ENCODE data around the gene HLA-DPA1.

GRCh38 chr6:33108307-33108706 lies 34.9 kb upstream of the HLA-DPA1 start:
- TF ChIP-seq CTCF (conservative IDR thresholded peaks at IDR 0.05), result no peak
- no peak for TF ChIP-seq ZFX (IDR thresholded peaks at IDR 0.05)
